NT2/D1 (cell line): Measurements from ENCODE around the gene GZMM.

ENCODE experiments used
- SUZ12 ChIP-seq: IDR thresholded peaks from 2 replicates; pipeline ENCODE4 v1.6.1; 2011; ENCODE audit not compliant: insufficient read length, insufficient read depth; ENCODE audit errors: extremely low read depth
- YY1 ChIP-seq: IDR thresholded peaks from 2 replicates; pipeline ENCODE4 v1.6.1; 2011; ENCODE audit not compliant: insufficient read length, insufficient read depth

DNA sequence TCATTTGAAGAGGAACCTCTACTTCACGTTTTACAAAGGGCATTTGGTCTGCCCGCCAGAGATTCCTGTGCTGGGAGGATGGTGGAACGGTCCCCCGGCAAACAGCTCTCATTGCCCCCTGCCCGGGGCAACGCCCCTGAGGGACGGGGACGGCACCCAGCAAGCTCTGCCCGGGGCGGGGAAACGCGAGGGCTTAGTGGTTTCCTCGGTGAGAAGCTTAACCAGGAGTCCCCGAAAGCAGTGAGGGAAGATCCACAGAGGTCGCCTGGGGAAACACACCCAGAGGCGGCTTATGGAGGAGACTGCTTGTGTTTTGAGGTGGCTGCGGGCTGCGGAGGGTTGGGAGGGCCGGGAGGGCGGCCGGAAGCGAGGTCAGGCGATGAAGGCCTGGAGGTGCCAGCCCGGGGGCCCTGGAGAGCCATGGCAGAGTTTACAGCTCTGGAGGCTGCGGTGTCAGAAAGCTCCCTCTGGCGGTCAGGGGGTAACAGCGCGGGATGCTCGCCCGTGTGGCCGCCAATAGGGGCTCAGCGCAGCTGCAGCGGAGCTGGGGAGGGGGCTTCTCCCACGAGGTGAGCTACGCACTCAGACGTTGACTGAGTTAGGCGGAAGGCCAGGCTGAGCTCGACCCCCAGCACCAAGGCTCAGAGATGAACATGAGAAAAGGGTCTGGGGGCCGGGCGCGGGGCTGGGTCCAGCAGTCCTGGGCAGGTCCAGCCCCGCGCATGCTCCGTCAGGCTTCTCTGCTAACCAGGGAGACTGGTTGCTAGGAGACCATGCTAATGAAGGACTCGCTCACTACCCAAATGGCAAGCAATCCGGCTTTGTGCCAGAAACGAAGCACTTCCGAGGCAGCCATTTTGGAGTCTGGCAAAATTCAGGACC, 37.2 kb upstream of the GZMM start:
- no peak for TF ChIP-seq YY1
- no peak for TF ChIP-seq SUZ12
